ENCODE data around the gene CDH1. TPM values are rescaled to one million over a fixed set of nuclear protein-coding genes. Genes with fewer than 3 reads are reported as not detected.

CDH1 gene
- polyA plus RNA-seq, 1 donor: 3.7 TPM

- DNase-seq: no peak
Observed at GRCh38 chr16:68857479-68857878, 120.4 kb downstream of the CDH1 start.

GRCh38 chr16:68859828-68860227, 122.7 kb downstream of the CDH1 start:
- DNase-seq: no peak

GRCh38 chr16:68860978-68861892, 124.1 kb downstream of the CDH1 start:
- DNase-seq: no peak

GRCh38 chr16:68866933-68867332, 129.8 kb downstream of the CDH1 start:
- DNase-seq: no peak

- DNase-seq: no peak
Observed at GRCh38 chr16:68869492-68870088, 132.5 kb downstream of the CDH1 start.

GRCh38 chr16:68873635-68874471, 136.8 kb downstream of the CDH1 start:
- DNase-seq: no peak

- no peak for DNase-seq
Observed at GRCh38 chr16:68875871-68876270, 138.8 kb downstream of the CDH1 start.

GRCh38 chr16:68883685-68884084, 146.6 kb downstream of the CDH1 start:
- DNase-seq: no peak

GRCh38 chr16:68884401-68884800, 147.3 kb downstream of the CDH1 start:
- no peak for DNase-seq

Other genes starting within 250 kb of the CDH1 start
- gene ZFP90, start 198.0 kb upstream of the CDH1 start, polyA plus RNA-seq (ENCODE audit: insufficient read length): 19.6 TPM
- gene CDH3, start 92.0 kb upstream of the CDH1 start, polyA plus RNA-seq (ENCODE audit: insufficient read length): 1.1 TPM
- gene TANGO6, start 106.2 kb downstream of the CDH1 start, polyA plus RNA-seq (ENCODE audit: insufficient read length): 7.5 TPM